ENCODE results near the gene RIMBP2.
A peak's percentile ranks its signal among the peaks of the same experiment; 100 is the strongest.

Gene RIMBP2

GRCh38 chr12:130714091-130714590, 2.0 kb downstream of the RIMBP2 start:
- DNase-seq (peak; percentile 24), ATAC-seq (ENCODE audit: insufficient read depth, low read depth) (no peak)
- H3K27ac ChIP-seq (ENCODE audit: low read length): no peak overlapping the region
- no peak overlapping the region for H3K4me3 ChIP-seq (ENCODE audit: low read depth in 1 of 2, low read length in 2 of 2)
- peaks cover 33% of the 10 kb centered on the region for H3K4me1 ChIP-seq (ENCODE audit: insufficient read depth, low read length)
- no peaks in the 10 kb centered on the region for H3K36me3 ChIP-seq (ENCODE audit: insufficient read depth, low read length)
- no peak for TF ChIP-seq EZH2 (IDR thresholded peaks at IDR 0.05; ENCODE audit: borderline replicate concordance, low read depth, low read length, severe bottlenecking)
- no peak for TF ChIP-seq CTCF (IDR thresholded peaks at IDR 0.05; ENCODE audit: borderline replicate concordance, extremely low read depth, low read length, poor library complexity, severe bottlenecking)
- no peaks in the 10 kb centered on the region for H3K79me2 ChIP-seq (ENCODE audit: insufficient read depth, low read length)
- no peak overlapping the region for H3K9ac ChIP-seq (ENCODE audit: low read depth, low read length)
- no peaks in the 10 kb centered on the region for H3K9me3 ChIP-seq (ENCODE audit: insufficient read depth, low read length, severe bottlenecking)
- no peak overlapping the region for H2AFZ ChIP-seq (ENCODE audit: low read depth, low read length)
- H3K27me3 ChIP-seq (ENCODE audit: insufficient read depth, low read length, poor library complexity): no peaks in the 10 kb centered on the region
- H4K20me1 ChIP-seq (ENCODE audit: insufficient read depth, low read length): no peaks in the 10 kb centered on the region
- H3K4me2 ChIP-seq (ENCODE audit: insufficient read depth, low read length): no peak overlapping the region

GRCh38 chr12:130713581-130713991, 2.5 kb downstream of the RIMBP2 start:
- no peak for ATAC-seq (ENCODE audit: insufficient read depth, low read depth)
- Histone ChIP-seq H3K9me3 (ENCODE audit: insufficient read depth, low read length, severe bottlenecking) (no peaks in the 10 kb centered on the region), H3K36me3 (ENCODE audit: insufficient read depth, low read length) (no peaks in the 10 kb centered on the region), H4K20me1 (ENCODE audit: insufficient read depth, low read length) (no peaks in the 10 kb centered on the region), H3K4me1 (ENCODE audit: insufficient read depth, low read length) (peaks cover 33% of the 10 kb centered on the region), H2AFZ (ENCODE audit: low read depth, low read length) (no peak overlapping the region), H3K4me3 (ENCODE audit: low read depth in 1 of 2, low read length in 2 of 2) (no peak overlapping the region), H3K9ac (ENCODE audit: low read depth, low read length) (no peak overlapping the region), H3K4me2 (ENCODE audit: insufficient read depth, low read length) (no peak overlapping the region), H3K79me2 (ENCODE audit: insufficient read depth, low read length) (no peaks in the 10 kb centered on the region), H3K27me3 (ENCODE audit: insufficient read depth, low read length, poor library complexity) (no peaks in the 10 kb centered on the region), H3K27ac (ENCODE audit: low read length) (no peak overlapping the region)
- DNase-seq: no peak
- TF ChIP-seq CTCF (IDR thresholded peaks at IDR 0.05; ENCODE audit: borderline replicate concordance, extremely low read depth, low read length, poor library complexity, severe bottlenecking) (no peak), EZH2 (IDR thresholded peaks at IDR 0.05; ENCODE audit: borderline replicate concordance, low read depth, low read length, severe bottlenecking) (no peak)

GRCh38 chr12:130712346-130713065, 3.6 kb downstream of the RIMBP2 start:
- no peak overlapping the region for H3K27ac ChIP-seq (ENCODE audit: low read length)
- no peak overlapping the region for H2AFZ ChIP-seq (ENCODE audit: low read depth, low read length)
- no peak overlapping the region for H3K9ac ChIP-seq (ENCODE audit: low read depth, low read length)
- no peaks in the 10 kb centered on the region for H3K79me2 ChIP-seq (ENCODE audit: insufficient read depth, low read length)
- DNase-seq: no peak
- peaks cover 33% of the 10 kb centered on the region for H3K4me1 ChIP-seq (ENCODE audit: insufficient read depth, low read length)
- H3K9me3 ChIP-seq (ENCODE audit: insufficient read depth, low read length, severe bottlenecking): no peaks in the 10 kb centered on the region
- TF ChIP-seq CTCF (IDR thresholded peaks at IDR 0.05; ENCODE audit: borderline replicate concordance, extremely low read depth, low read length, poor library complexity, severe bottlenecking) (no peak), EZH2 (IDR thresholded peaks at IDR 0.05; ENCODE audit: borderline replicate concordance, low read depth, low read length, severe bottlenecking) (no peak)
- H4K20me1 ChIP-seq (ENCODE audit: insufficient read depth, low read length): no peaks in the 10 kb centered on the region
- no peaks in the 10 kb centered on the region for H3K27me3 ChIP-seq (ENCODE audit: insufficient read depth, low read length, poor library complexity)
- H3K4me2 ChIP-seq (ENCODE audit: insufficient read depth, low read length): no peak overlapping the region
- H3K4me3 ChIP-seq (ENCODE audit: low read depth in 1 of 2, low read length in 2 of 2): no peak overlapping the region
- ATAC-seq (ENCODE audit: insufficient read depth, low read depth): no peak
- H3K36me3 ChIP-seq (ENCODE audit: insufficient read depth, low read length): no peaks in the 10 kb centered on the region
